MM.1S (cell line): ENCODE measurements around the gene ABHD18.

Experiments
- DNase-seq: peaks from one replicate; pipeline ENCODE4 v3.0.0-alpha.2; 2015
- H2AFZ ChIP-seq: fragments of 300-600 bp; sonication (generic); 2 replicates; pipeline ENCODE4 v1.6.0; 2016; ENCODE audit warnings: antibody characterized with exemption, low read length
- H3F3A ChIP-seq: fragments of 300-600 bp; sonication (generic); 2 replicates; pipeline ENCODE4 v1.6.1; 2016; ENCODE audit warnings: mild to moderate bottlenecking, antibody characterized with exemption, low read length, moderate library complexity, mixed read lengths; ENCODE audit not compliant: insufficient read depth
- H3K27ac ChIP-seq: fragments of 300-600 bp; sonication (generic); 2 replicates; pipeline ENCODE4 v1.5.1; 2016; ENCODE audit warnings: mild to moderate bottlenecking, low read length
- H3K27me3 ChIP-seq: fragments of 300-600 bp; sonication (generic); replicated peaks from 2 replicates; pipeline ENCODE4 v1.6.0; 2016; ENCODE audit warnings: low read length; ENCODE audit not compliant: insufficient read depth
- H3K36me3 ChIP-seq: fragments of 300-600 bp; sonication (generic); replicated peaks from 2 replicates; pipeline ENCODE4 v1.6.1; 2016; ENCODE audit warnings: mild to moderate bottlenecking, low read length, mixed read lengths; ENCODE audit not compliant: insufficient read depth
- H3K4me1 ChIP-seq: fragments of 300-600 bp; sonication (generic); 2 replicates; pipeline ENCODE4 v1.6.1; 2016; ENCODE audit warnings: low read length, mixed read lengths
- H3K4me2 ChIP-seq: fragments of 300-600 bp; sonication (generic); 2 replicates; pipeline ENCODE4 v1.6.0; 2016; ENCODE audit warnings: low read depth, low read length
- H3K4me3 ChIP-seq: fragments of 300-600 bp; sonication (generic); 2 replicates; pipeline ENCODE4 v1.5.1; 2016; ENCODE audit warnings: low read length, mixed read lengths
- H3K79me2 ChIP-seq: fragments of 300-600 bp; sonication (generic); 2 replicates; pipeline ENCODE4 v1.6.1; 2016; ENCODE audit warnings: mixed run types, low read length, mixed read lengths
- H3K9ac ChIP-seq: fragments of 300-600 bp; sonication (generic); 2 replicates; pipeline ENCODE4 v1.6.1; 2016; ENCODE audit warnings: low read length, mixed read lengths
- H3K9me2 ChIP-seq: fragments of 300-600 bp; sonication (generic); replicated peaks from 2 replicates; pipeline ENCODE4 v1.6.1; 2016; ENCODE audit warnings: mild to moderate bottlenecking, low read length, mixed read lengths; ENCODE audit not compliant: insufficient read depth
- H3K9me3 ChIP-seq: fragments of 300-600 bp; sonication (generic); replicated peaks from 2 replicates; pipeline ENCODE4 v1.6.1; 2016; ENCODE audit warnings: mild to moderate bottlenecking, low read length, mixed read lengths; ENCODE audit not compliant: insufficient read depth
- H4K20me1 ChIP-seq: fragments of 300-600 bp; sonication (generic); 2 replicates; pipeline ENCODE4 v1.6.1; 2016; ENCODE audit warnings: mild to moderate bottlenecking, low read length, moderate library complexity, mixed read lengths; ENCODE audit not compliant: insufficient read depth
- CTCF ChIP-seq: fragments of 300-600 bp; sonication (generic); IDR thresholded peaks from 2 replicates; pipeline ENCODE4 v1.5.1; 2016; ENCODE audit warnings: antibody characterized with exemption, low read length, mixed read lengths
- EZH2 ChIP-seq: fragments of 300-600 bp; sonication (generic); optimal IDR thresholded peaks from 2 replicates; pipeline ENCODE3; 2017; ENCODE audit warnings: low read depth, mild to moderate bottlenecking, antibody characterized with exemption, low read length, mixed read lengths
- EZH2phosphoT487 ChIP-seq: fragments of 300-600 bp; sonication (generic); IDR thresholded peaks from 2 replicates; pipeline ENCODE4 v1.6.1; 2018; ENCODE audit warnings: antibody characterized with exemption, low read length

The ABHD18 gene

GRCh38 chr4:127985989-127986388 lies 20.8 kb downstream of the ABHD18 start:
- H3K9ac ChIP-seq: no peak overlapping the region
- no peaks in the 10 kb centered on the region for H3K27me3 ChIP-seq
- H3K9me2 ChIP-seq: no peaks in the 10 kb centered on the region
- no peak for DNase-seq
- H3K9me3 ChIP-seq: no peaks in the 10 kb centered on the region
- H2AFZ ChIP-seq: no peak overlapping the region
- 0 out of 2 replicates have a peak, but pooled peaks cover 2% of the 10 kb centered on the region for H3K36me3 ChIP-seq
- H3F3A ChIP-seq: no peaks in the 10 kb centered on the region
- H3K27ac ChIP-seq: no peak overlapping the region
- no peaks in the 10 kb centered on the region for H4K20me1 ChIP-seq
- H3K4me2 ChIP-seq: no peak overlapping the region
- TF ChIP-seq EZH2phosphoT487 (no peak), CTCF (no peak), EZH2 (no peak)
- no peaks in the 10 kb centered on the region for H3K79me2 ChIP-seq
- no peak overlapping the region for H3K4me3 ChIP-seq
- H3K4me1 ChIP-seq: no peaks in the 10 kb centered on the region

GRCh38 chr4:127988638-127989037 lies 23.4 kb downstream of the ABHD18 start:
- TF ChIP-seq CTCF: no peak
- TF ChIP-seq EZH2: no peak
- TF ChIP-seq EZH2phosphoT487: no peak
- no peak overlapping the region for H3K27ac ChIP-seq
- no peaks in the 10 kb centered on the region for H3K9me3 ChIP-seq
- no peak for DNase-seq
- no peak overlapping the region for H2AFZ ChIP-seq
- H3F3A ChIP-seq: no peaks in the 10 kb centered on the region
- no peak overlapping the region for H3K9ac ChIP-seq
- H3K36me3 ChIP-seq: 0 out of 2 replicates have a peak, but pooled peaks cover 2% of the 10 kb centered on the region
- H3K27me3 ChIP-seq: no peaks in the 10 kb centered on the region
- no peak overlapping the region for H3K4me3 ChIP-seq
- no peak overlapping the region for H3K4me2 ChIP-seq
- no peaks in the 10 kb centered on the region for H3K79me2 ChIP-seq
- no peaks in the 10 kb centered on the region for H3K4me1 ChIP-seq
- H3K9me2 ChIP-seq: no peaks in the 10 kb centered on the region
- H4K20me1 ChIP-seq: no peaks in the 10 kb centered on the region

GRCh38 chr4:127993151-127993550 lies 27.9 kb downstream of the ABHD18 start:
- Histone ChIP-seq H4K20me1 (no peaks in the 10 kb centered on the region), H3K9me2 (no peaks in the 10 kb centered on the region), H3K4me2 (no peak overlapping the region), H3K9me3 (no peaks in the 10 kb centered on the region; the same call in 1 of the 2 replicates), H3K27ac (no peak overlapping the region), H3K36me3 (no peaks in the 10 kb centered on the region), H3K27me3 (no peaks in the 10 kb centered on the region; the same call in 1 of the 2 replicates), H3F3A (no peaks in the 10 kb centered on the region), H3K4me3 (no peak overlapping the region), H2AFZ (no peak overlapping the region), H3K4me1 (no peaks in the 10 kb centered on the region), H3K9ac (no peak overlapping the region), H3K79me2 (0 out of 2 replicates have a peak, but pooled peaks cover 2% of the 10 kb centered on the region)
- no peak for DNase-seq
- no peak for TF ChIP-seq CTCF
- TF ChIP-seq EZH2: no peak
- TF ChIP-seq EZH2phosphoT487: no peak
